Left colon (tissue), 2 donors: ENCODE data around the gene MEGF11. TPM values are rescaled to one million over a fixed set of nuclear protein-coding genes. Genes with fewer than 3 reads are reported as not detected.
"Not testable (repeated sequence)": the region's sequence is repeated elsewhere in the genome, so short reads cannot be mapped to it uniquely, and the experiment has no call there.

Source experiments
- ATAC-seq: fragments of 200-7000 bp; cut with Tn5 transposase; one replicate; pipeline ENCODE4 v1.9.1; 2020; ENCODE audit warnings: mild to moderate bottlenecking, moderate library complexity
- DNase-seq, 2 donors: peaks; one replicate each; pipeline ENCODE4 v3.0.0-alpha.2; 2020
- intact Hi-C, 2 donors: fragments of 100-400 bp; cut with DNase I in 1 of 2; cut with micrococcal nuclease in 1 of 2; formaldehyde crosslinking; loops; one replicate each; pipeline versions ENCODE4 v1.11.2 to v1.14.0; 2022; cut with DNase I, micrococcal nuclease
- total RNA-seq, 2 donors: library from RNA; stranded (reverse); fragmentation: NEBNext Ultra II Directional; extraction: Animal tissue kit (Norgen Biotek cat#: 25700); gene quantifications; one replicate each; pipeline ENCODE4 v1.2.1, GENCODE V29; 2021
- donor health status: DM: no; HTN: no; CAD: no.
- donor health status: DM: yes; HTN: yes; CAD: no.

MEGF11 gene
- total RNA-seq, 2 donors from 2014 or later: not detected

DNA sequence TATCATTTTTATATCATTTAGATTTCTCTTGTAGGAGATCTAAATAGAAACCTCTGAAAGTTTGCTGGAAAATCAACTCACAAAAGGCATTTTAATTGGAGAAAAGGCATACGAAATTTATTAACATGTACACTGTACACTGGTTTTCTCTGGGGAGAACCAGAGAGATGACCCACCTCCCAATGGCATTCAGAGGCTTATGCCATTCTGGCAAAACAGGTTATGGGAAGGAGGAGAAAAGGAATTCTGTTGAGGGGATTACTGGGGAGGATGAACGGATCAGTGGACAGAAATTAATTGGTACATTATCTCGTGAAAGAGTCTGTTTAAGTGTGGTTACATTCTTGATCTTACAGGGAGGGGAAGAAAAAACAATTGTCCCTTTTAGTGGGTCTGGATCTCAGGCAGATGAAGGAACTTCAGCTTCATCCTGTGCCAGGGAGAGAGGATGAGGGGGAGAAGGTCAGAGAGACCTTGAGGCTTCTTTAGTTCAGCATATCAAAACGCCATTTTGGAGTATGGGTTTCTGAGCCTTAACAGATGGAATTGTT, 367.8 kb downstream of the MEGF11 start:
- DNase-seq (no peak), ATAC-seq (no peak)
- intact Hi-C loops: no loop called here

GRCh38 chr15:65884511-65884910, 369.0 kb downstream of the MEGF11 start:
- intact Hi-C loops: no loop called here
- DNase-seq (no peak), ATAC-seq (peak; percentile 56)

- no peak for DNase-seq
- intact Hi-C loops: no loop called here
- ATAC-seq: no peak
Observed at GRCh38 chr15:65883571-65883970, 370.0 kb downstream of the MEGF11 start.

DNA sequence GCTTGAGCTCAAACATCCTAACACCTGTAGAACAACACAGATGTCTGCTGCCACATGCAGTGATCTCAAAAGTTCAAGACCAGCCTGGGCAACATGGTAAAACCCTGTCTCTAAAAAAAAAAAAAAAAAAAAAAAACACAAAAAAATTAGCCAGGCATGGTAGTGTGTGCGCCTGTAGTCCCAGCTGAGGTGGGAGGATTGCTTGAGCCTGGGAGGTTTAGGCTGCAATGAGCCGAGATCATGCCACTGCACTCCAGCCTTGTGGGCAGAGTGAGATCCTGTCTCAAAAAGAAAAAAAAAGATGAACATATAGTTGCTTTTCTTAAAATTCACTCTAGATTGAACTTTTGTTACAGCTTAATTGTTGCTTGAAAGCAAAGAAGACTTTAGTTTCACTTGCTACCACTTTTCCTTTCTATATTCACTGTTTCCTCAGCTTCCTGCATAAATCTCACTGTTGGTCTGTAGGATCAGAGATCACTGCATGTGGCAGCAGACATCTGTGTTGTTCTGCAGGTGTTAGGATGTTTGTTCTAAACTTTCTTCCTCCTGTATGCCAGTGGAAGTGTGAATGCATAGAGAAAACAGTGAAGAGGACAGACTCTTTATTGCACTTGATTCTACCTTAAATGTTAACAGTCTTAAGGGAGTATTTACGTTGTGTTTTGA, 371.6 kb downstream of the MEGF11 start:
- intact Hi-C loops: no loop called here
- DNase-seq (no peak), ATAC-seq (peak; percentile 32)

- intact Hi-C loops: no loop called here
- DNase-seq: no peak
- no peak for ATAC-seq
Observed at GRCh38 chr15:65877749-65878148, 375.8 kb downstream of the MEGF11 start.

DNA sequence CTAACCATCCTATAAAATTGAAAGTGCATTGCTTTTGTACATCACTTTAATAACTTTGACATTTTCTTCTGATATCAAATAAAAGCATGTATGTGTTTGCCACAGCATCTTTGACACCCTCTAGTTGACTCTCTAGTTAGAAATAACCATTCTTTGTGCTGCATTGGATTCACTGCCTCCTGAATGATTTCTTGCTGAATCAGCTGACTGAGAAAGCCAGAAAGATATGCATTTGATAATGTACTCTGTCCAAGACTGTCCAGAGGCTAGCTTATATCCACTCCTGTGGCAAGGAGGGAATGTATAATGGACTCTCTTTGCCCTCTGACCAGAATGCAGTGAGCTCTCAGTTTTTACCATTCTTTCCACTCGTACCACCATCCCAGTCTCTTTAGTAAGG, 378.1 kb downstream of the MEGF11 start:
- intact Hi-C loops: no loop called here

GRCh38 chr15:65873256-65873655, 380.3 kb downstream of the MEGF11 start:
- ATAC-seq (no peak), DNase-seq (no peak)
- intact Hi-C loops: no loop called here

More for the DNA sequence above, 378.1 kb downstream of the MEGF11 start:
- no peak for DNase-seq
- no peak for ATAC-seq

DNA sequence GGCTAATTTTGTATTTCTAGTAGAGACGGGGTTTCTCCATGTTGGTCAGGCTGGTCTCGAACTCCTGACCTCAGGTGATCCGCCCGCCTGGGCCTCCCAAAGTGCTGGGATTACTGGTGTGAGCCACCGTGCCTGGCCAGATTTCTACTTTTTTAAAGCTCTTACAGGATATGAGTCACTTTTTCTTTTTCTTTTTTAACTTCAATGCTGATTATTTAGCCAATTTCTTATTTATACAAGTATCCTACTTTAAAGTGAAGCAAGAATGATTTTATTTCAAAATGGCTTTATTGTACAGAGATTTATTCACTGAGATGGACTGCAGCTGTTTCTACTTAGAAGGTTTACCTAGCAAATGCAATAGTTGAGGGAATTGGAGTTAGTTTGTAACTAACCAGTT, 381.0 kb downstream of the MEGF11 start:
- not testable (repeated sequence) for ATAC-seq

DNA sequence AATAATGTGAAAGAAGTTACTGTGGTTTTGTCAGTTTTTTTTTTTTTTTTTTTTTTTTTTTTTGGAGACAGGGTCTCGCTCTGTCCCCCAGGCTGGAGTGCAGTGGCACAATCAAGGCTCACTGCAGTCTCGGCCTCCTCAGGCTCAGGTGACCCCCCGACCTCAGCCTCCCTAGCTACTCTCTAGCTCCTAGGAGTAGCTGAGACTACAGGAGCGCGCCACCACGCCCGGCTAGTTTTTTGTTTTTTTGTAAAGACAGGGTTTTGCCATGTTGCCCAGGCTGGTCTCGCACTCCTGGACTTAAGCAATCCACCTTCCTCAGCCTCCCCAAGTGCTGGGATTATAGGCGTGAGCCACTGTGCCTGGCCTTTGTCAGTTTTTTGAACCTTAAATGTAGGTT, 381.7 kb downstream of the MEGF11 start:
- intact Hi-C loops, DNase-seq, ATAC-seq: not testable (repeated sequence)

More for the DNA sequence above, 381.0 kb downstream of the MEGF11 start:
- intact Hi-C loops, DNase-seq: not testable (repeated sequence)

DNA sequence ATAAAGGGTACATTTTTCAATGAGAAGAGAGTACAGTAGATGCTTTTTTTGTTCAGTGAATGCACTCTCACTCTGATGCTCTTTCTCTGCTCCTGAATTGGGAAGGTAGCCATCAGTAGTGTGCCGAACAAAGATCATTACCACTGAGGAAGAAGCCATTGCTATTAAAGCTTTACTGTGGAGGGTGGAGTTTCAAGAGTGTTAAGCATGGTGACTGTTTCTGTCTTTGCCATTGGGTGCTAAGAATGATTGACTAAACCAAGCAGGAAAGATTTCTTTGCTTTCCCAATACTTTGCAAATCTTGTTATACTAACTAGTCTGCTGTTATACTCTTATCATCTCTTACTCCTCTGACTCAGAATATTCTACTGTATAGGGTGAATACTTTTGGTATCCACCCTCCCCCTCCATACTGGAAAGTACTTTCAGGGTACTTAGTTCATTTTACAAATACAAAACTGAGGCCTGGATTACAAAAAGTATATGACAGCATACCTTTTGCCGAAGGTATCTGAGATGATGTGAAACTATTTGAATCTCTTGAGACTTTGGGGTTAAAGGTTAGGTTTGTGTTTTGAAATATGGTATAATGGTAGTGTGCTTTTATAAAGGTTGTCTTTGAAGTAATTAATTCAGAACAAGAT, 382.5 kb downstream of the MEGF11 start:
- intact Hi-C loops: no loop called here
- DNase-seq (no peak), ATAC-seq (peak; percentile 63)

- intact Hi-C loops: no loop called here
- ATAC-seq (peak; percentile 71), DNase-seq (peak; percentile 65 to 71)
Observed at GRCh38 chr15:65869954-65870871, 383.3 kb downstream of the MEGF11 start.

DNA sequence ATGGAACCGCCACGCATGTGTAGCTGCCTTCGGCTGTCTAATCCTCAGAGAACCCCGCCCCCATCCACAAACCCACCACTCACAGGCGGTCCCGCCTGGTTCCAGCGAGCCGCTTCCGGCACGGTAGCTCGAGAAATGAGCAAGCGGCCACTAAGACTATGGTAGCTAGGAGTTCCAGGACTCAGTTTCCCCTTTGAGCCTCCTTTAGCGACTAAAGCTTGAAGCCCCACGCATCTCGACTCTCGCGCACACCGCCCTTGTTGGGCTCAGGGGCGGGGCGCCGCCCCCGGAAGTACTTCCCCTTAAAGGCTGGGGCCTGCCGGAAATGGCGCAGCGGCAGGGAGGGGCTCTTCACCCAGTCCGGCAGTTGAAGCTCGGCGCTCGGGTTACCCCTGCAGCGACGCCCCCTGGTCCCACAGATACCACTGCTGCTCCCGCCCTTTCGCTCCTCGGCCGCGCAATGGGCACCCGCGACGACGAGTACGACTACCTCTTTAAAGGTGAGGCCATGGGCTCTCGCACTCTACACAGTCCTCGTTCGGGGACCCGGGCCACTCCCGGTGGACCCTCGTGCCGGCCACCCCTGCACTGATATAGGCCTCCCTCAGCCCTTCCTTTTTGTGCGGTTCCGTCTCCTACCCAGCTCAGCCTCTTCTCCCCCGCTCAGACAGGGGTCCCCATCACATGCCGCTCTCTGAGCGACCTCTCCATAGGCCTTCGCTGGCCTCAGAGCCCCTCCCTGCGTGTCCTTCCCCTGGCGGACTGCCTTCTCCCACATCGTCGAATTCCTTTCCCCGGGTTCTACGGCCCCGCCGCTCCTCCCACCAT, 384.2 kb downstream of the MEGF11 start, which contains the start of gene RAB11A:
Gene RAB11A (plus strand): TSS at position 366 of the 828 bp plus-strand sequence. CDS start 95 bp downstream, at position 461.
- DNase-seq (peak; percentile 96 to 97), ATAC-seq (peak; percentile 88)
- intact Hi-C loops: no loop called here

DNA sequence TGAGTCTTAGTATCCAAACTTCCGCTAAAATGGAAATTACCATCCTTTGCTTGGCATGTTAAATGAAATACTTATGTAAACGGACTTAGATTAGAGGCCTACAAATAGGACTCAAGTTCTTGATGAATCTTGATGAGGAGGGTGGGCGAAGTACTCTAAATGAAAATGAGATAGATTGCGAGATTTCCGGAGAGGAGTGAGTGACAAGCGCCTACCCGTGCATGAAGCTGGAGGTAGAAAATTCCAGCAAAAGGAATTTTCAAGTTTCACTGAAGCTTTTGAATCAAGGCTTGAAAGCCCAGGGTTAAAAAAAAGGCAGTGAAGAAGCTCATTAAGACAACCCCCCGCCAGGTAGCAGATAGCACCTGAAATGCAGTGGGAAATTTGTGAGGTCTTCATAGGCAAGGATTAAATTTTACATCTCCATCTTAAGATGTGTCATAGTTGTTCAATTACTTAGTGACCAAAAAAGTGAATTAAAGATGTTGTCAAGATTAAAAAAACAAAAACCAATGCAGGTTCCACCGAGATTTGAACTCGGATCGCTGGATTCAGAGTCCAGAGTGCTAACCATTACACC, 384.9 kb downstream of the MEGF11 start:
- no peak for DNase-seq
- intact Hi-C loops: no loop called here
- ATAC-seq: no peak

DNA sequence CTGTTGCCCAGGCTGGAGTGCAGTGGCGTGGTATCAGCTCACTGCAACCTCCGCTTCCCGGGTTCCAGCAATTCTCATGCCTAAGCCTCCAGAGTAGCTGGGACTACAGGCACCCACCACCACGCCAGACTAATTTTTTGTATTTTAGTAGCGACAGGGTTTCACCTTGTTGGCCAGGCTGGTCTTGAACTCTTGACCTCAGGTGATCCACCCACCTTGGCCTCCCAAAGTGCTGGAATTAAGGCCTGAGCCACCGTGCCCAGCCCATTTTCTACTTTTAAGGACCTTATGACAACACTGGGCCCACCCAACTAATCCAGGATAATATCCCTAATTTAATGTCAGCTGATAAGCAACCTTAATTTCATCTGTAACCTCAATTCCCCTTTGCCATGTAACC, 385.6 kb downstream of the MEGF11 start:
- DNase-seq, intact Hi-C loops, ATAC-seq: not testable (repeated sequence)

DNA sequence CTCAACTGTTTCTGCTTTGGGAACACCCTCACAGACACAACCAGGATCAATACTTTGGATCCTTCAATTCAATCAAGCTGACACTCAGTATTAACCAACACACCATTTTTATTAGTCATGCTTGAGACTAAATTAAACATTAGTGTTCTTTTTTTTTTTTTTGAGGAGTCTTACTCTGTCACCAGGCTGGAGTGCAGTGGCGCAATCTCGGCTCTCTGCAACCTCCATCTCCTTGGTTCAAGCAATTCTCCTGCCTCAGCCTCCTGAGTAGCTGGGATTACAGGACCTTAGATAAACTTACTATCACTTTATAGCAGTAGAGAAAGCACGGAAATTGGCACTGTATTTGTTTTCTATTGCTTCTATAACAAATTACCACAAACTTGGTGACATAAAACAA, 386.3 kb downstream of the MEGF11 start:
- DNase-seq (no peak), ATAC-seq (no peak)
- intact Hi-C loops: no loop called here

DNA sequence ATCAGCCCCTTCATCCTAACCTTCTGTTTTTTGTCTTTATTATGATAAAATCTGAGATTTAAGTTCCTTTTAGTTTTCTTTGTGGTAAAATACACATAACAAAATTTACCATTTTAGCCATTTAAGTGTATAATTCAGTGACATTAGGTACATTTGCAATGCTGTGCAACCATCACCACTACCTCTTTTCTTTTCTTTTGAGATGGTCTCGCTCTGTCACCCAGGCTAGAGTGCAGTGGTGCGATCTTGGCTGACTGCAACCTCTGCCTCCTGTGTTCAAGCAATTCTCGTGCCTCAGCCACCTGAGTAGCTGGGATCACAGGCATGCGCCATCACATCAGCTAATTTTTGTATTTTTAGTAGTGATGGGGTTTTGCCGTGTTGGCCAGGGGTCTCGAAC, 390.4 kb downstream of the MEGF11 start:
- DNase-seq: no peak
- no peak for ATAC-seq
- intact Hi-C loops: no loop called here

DNA sequence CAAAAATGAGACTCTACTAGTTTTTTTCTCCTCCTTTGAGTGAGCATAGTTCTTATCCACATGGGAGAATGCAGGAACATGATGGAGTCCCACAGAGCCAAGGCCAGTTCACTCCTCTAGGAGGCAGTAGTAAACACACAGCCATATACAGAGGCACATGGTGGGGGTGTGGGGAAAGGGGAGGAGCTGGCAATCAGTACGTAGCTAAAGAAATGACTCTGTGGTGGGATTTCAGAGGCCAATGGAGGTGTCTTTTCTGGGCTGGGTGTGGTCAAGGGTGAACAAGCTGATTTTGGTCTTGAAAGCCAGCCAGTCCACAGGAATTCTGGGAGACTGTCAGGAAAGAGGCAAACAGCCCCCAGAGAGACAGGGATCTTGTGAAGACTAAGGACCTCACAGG, 390.9 kb downstream of the MEGF11 start:
- ATAC-seq (peak; percentile 84), DNase-seq (peak; percentile 37)
- intact Hi-C loops: no loop called here
